SK-N-MC (cell line): ENCODE measurements around the gene AKAP14.
"Not testable (repeated sequence)": the region's sequence is repeated elsewhere in the genome, so short reads cannot be mapped to it uniquely, and the experiment has no call there.

ENCODE experiments used
- DNase-seq: peaks from one replicate; pipeline ENCODE4 v3.0.0-alpha.2; 2011; ENCODE audit warnings: low read depth, low spot score
- H3K27ac ChIP-seq: fragments of 200-600 bp; sonication (generic); 2 replicates; pipeline ENCODE4 v1.5.1; 2016; ENCODE audit warnings: mixed run types
- H3K36me3 ChIP-seq: fragments of 200-600 bp; sonication (generic); 2 replicates; pipeline ENCODE4 v1.6.1; 2017; ENCODE audit warnings: antibody characterized with exemption, low read length, mixed read lengths; ENCODE audit not compliant: insufficient read depth
- H3K4me3 ChIP-seq: fragments of 200-600 bp; sonication (generic); 2 replicates; pipeline ENCODE4 v1.5.1; 2016
- H3K9ac ChIP-seq: fragments of 200-600 bp; sonication (generic); 2 replicates; pipeline ENCODE4 v1.8.0; 2017; ENCODE audit warnings: mixed run types, mixed read lengths; ENCODE audit not compliant: insufficient read length
- H3K9me3 ChIP-seq: fragments of 200-600 bp; sonication (generic); 2 replicates; pipeline ENCODE4 v1.6.1; 2017; ENCODE audit warnings: low read depth, mild to moderate bottlenecking, antibody characterized with exemption, low read length, moderate library complexity, mixed read lengths
- EZH2 ChIP-seq: fragments of 200-600 bp; sonication (generic); IDR thresholded peaks from one replicate; pipeline ENCODE4 v1.6.1; 2017; ENCODE audit warnings: antibody characterized with exemption
- FOXP2 ChIP-seq: optimal IDR thresholded peaks from 2 replicates; pipeline ENCODE3; 2011; ENCODE audit warnings: mild to moderate bottlenecking, moderate library complexity; ENCODE audit not compliant: insufficient read depth; ENCODE audit errors: extremely low read length, control extremely low read depth
- POLR2AphosphoS5 ChIP-seq: IDR thresholded peaks from 2 replicates; pipeline ENCODE4 v1.6.1; 2012; ENCODE audit warnings: mild to moderate bottlenecking, low read depth, low read length, borderline replicate concordance

AKAP14 gene

GRCh38 chrX:119943185-119943988 lies 47.7 kb downstream of the AKAP14 start, which contains the start of gene NKAP:
NKAP (minus strand) TSS chrX:119943751; CDS start chrX:119943605, 146 bp downstream.
- Histone ChIP-seq H3K9me3 (no peaks in the 10 kb centered on the region), H3K36me3 (no peaks in the 10 kb centered on the region), H3K27ac (peak within 1 kb of the TSS; percentile 73), H3K4me3 (peak within 1 kb of the TSS; percentile 85), H3K9ac (peak within 1 kb of the TSS; percentile 87)
- TF ChIP-seq POLR2AphosphoS5: peak; percentile 78
- no peak for TF ChIP-seq FOXP2
- peak; percentile 82 for DNase-seq

GRCh38 chrX:119945481-119945880 lies 49.8 kb downstream of the AKAP14 start:
- no peaks in the 10 kb centered on the region for H3K36me3 ChIP-seq
- H3K4me3 ChIP-seq: no peak overlapping the region
- TF ChIP-seq POLR2AphosphoS5 (no peak), FOXP2 (no peak), EZH2 (no peak)
- no peaks in the 10 kb centered on the region for H3K9me3 ChIP-seq
- no peak overlapping the region for H3K27ac ChIP-seq
- no peak overlapping the region for H3K9ac ChIP-seq
- DNase-seq: no peak

GRCh38 chrX:119948381-119948780 lies 52.7 kb downstream of the AKAP14 start:
- H3K4me3 ChIP-seq: no peak overlapping the region
- H3K9ac ChIP-seq: no peak overlapping the region
- no peak for TF ChIP-seq POLR2AphosphoS5
- TF ChIP-seq FOXP2: no peak
- TF ChIP-seq EZH2: no peak
- H3K27ac ChIP-seq: no peak overlapping the region
- H3K9me3 ChIP-seq: no peaks in the 10 kb centered on the region
- DNase-seq: no peak
- H3K36me3 ChIP-seq: no peaks in the 10 kb centered on the region

- DNase-seq: no peak
Measured at GRCh38 chrX:119954374-119954773, 58.7 kb downstream of the AKAP14 start.

GRCh38 chrX:119955807-119956570 lies 60.3 kb downstream of the AKAP14 start:
- not testable (repeated sequence) for DNase-seq

More at GRCh38 chrX:119954374-119954773, 58.7 kb downstream of the AKAP14 start:
- Histone ChIP-seq H3K27ac (no peak overlapping the region), H3K36me3 (no peaks in the 10 kb centered on the region), H3K4me3 (no peak overlapping the region), H3K9ac (no peak overlapping the region), H3K9me3 (no peaks in the 10 kb centered on the region)
- no peak for TF ChIP-seq EZH2
- no peak for TF ChIP-seq FOXP2
- no peak for TF ChIP-seq POLR2AphosphoS5

GRCh38 chrX:119960625-119961024 lies 64.9 kb downstream of the AKAP14 start:
- Histone ChIP-seq H3K9ac (no peak overlapping the region), H3K27ac (no peak overlapping the region), H3K4me3 (no peak overlapping the region), H3K9me3 (no peaks in the 10 kb centered on the region), H3K36me3 (no peaks in the 10 kb centered on the region)
- no peak for DNase-seq
- no peak for TF ChIP-seq EZH2
- TF ChIP-seq POLR2AphosphoS5: no peak
- TF ChIP-seq FOXP2: no peak

More at GRCh38 chrX:119955807-119956570, 60.3 kb downstream of the AKAP14 start:
- H3K4me3 ChIP-seq, H3K27ac ChIP-seq, H3K9me3 ChIP-seq, H3K36me3 ChIP-seq, H3K9ac ChIP-seq: not testable (repeated sequence)

GRCh38 chrX:119966837-119967236 lies 71.1 kb downstream of the AKAP14 start:
- not testable (repeated sequence) for H3K27ac ChIP-seq, DNase-seq, H3K9ac ChIP-seq, H3K36me3 ChIP-seq, H3K4me3 ChIP-seq, H3K9me3 ChIP-seq
